Measurements from ENCODE around the gene POC1A. TPM values are rescaled to one million over a fixed set of nuclear protein-coding genes. Genes with fewer than 3 reads are reported as not detected.

Gene POC1A
- total RNA-seq, 1 experiment from 2014 or later: 32.2 TPM

DNA sequence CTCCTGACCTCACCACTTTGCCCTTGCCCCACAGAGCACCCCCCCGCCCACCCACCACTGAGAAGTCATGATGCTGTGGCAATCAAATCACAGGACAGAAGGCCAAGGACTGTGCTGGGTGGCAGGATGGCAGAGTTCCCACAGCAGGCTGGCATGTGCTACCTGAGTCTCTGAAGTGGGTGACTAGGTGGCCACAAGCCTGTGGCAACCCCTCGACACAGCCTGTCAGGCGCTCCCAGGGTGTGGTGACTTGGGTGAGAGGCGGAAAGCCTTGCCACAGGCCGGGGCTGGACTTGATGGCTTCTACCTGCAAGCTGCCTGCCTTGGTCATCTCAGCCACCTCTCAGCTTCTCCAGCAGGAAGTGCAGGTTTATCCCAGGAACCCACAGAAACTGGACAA lies 82.2 kb downstream of the POC1A start:
- no peaks in the 10 kb centered on the region for H3K9me3 ChIP-seq
- TF ChIP-seq, protein P1, sequence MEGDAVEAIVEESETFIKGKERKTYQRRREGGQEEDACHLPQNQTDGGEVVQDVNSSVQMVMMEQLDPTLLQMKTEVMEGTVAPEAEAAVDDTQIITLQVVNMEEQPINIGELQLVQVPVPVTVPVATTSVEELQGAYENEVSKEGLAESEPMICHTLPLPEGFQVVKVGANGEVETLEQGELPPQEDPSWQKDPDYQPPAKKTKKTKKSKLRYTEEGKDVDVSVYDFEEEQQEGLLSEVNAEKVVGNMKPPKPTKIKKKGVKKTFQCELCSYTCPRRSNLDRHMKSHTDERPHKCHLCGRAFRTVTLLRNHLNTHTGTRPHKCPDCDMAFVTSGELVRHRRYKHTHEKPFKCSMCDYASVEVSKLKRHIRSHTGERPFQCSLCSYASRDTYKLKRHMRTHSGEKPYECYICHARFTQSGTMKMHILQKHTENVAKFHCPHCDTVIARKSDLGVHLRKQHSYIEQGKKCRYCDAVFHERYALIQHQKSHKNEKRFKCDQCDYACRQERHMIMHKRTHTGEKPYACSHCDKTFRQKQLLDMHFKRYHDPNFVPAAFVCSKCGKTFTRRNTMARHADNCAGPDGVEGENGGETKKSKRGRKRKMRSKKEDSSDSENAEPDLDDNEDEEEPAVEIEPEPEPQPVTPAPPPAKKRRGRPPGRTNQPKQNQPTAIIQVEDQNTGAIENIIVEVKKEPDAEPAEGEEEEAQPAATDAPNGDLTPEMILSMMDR (IDR thresholded peaks at IDR 0.05; ENCODE audit: insufficient read depth in 1 of 2, low read depth in 1 of 2, low read length in 1 of 2, severe bottlenecking in 1 of 2, unreplicated experiment in 1 of 2): no peak
- intact Hi-C loops (cut with micrococcal nuclease; ENCODE audit: unreplicated experiment): no loop called here
- no peak for DNase-seq
- no peaks in the 10 kb centered on the region for H3K27me3 ChIP-seq (replicated peaks; ENCODE audit: control insufficient read depth, insufficient read depth, low read length)
- no peak overlapping the region for H3K4me3 ChIP-seq (ENCODE audit: low read depth, low read length)
- CTCF ChIA-PET: no interaction called here
- peaks cover 5% of the 10 kb centered on the region for H3K36me3 Mint-ChIP-seq (ENCODE audit: insufficient read depth, unreplicated experiment)
- no peaks in the 10 kb centered on the region for H3K4me1 Mint-ChIP-seq (ENCODE audit: low read depth, unreplicated experiment)
- H3K27me3 Mint-ChIP-seq (ENCODE audit: insufficient read depth, unreplicated experiment): no peaks in the 10 kb centered on the region
- no peak overlapping the region for H3K27ac Mint-ChIP-seq (ENCODE audit: unreplicated experiment)
- H3K4me3 Mint-ChIP-seq (ENCODE audit: unreplicated experiment): no peak overlapping the region
- H3K36me3 ChIP-seq (ENCODE audit: control insufficient read depth, insufficient read depth, low read length): no peaks in the 10 kb centered on the region; the same call in 1 of the 2 replicates
- H3K9me3 Mint-ChIP-seq (ENCODE audit: unreplicated experiment): no peaks in the 10 kb centered on the region
- POLR2A ChIA-PET: no interaction called here
- no TSS peak for BruUV-seq (replicated peaks)
- no peaks in the 10 kb centered on the region for H3K4me1 ChIP-seq

DNA sequence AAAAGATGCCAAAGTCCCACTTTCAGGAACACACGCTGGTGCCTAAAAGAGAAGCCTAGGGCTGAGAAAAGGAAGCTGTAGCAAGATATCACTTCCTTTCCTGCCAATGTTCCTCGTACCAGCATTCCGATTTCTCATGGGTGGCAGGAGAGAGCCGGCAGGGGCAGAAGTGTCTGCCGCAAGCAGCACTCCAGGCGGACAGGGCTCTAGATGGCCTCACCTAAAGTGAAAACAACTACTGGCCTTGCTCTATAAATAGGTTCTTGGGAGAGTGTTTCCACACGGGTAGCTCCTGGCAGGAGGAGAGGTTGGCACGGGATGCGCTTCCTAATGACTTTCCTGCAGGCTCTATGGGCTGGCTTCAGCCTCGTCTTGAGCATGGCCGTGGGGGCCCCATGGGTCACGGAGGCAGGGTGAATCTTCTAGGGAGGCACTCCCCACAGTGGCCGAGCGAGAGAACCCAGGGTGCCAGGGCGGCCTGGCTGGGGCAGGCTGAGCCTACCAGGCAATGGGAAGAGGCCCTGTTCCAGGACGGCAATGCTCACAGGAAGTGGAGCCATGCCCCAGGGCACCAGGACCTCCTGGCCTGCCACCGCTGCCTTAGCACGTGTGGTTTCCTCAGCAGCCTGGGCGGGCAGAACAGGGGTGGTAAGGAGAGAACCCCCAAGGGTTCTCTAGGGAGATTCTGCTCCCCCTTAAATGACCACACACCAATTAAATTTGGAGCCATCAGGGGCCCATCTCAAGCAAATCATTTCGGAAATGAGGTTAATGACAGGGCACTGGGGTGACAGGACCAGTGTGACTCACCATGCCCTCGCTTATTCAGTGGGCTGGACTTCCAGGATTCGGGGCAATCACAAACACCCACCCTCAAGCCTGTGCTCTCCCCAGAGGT lies 83.2 kb downstream of the POC1A start:
- Histone ChIP-seq H3K27me3 (replicated peaks; ENCODE audit: control insufficient read depth, insufficient read depth, low read length) (no peaks in the 10 kb centered on the region), H3K4me3 (ENCODE audit: low read depth, low read length) (no peak overlapping the region), H3K9me3 (no peaks in the 10 kb centered on the region), H3K4me1 (no peaks in the 10 kb centered on the region), H3K36me3 (ENCODE audit: control insufficient read depth, insufficient read depth, low read length) (no peaks in the 10 kb centered on the region; the same call in 1 of the 2 replicates)
- Mint-ChIP-seq H3K4me3 (ENCODE audit: unreplicated experiment) (no peak overlapping the region), H3K4me1 (ENCODE audit: low read depth, unreplicated experiment) (no peaks in the 10 kb centered on the region), H3K27me3 (ENCODE audit: insufficient read depth, unreplicated experiment) (no peaks in the 10 kb centered on the region), H3K36me3 (ENCODE audit: insufficient read depth, unreplicated experiment) (peaks cover 5% of the 10 kb centered on the region), H3K27ac (ENCODE audit: unreplicated experiment) (no peak overlapping the region), H3K9me3 (ENCODE audit: unreplicated experiment) (no peaks in the 10 kb centered on the region)
- CTCF ChIA-PET: no interaction called here
- TF ChIP-seq, protein P1 (IDR thresholded peaks at IDR 0.05; ENCODE audit: insufficient read depth in 1 of 2, low read depth in 1 of 2, low read length in 1 of 2, severe bottlenecking in 1 of 2, unreplicated experiment in 1 of 2): no peak
- intact Hi-C loops (cut with micrococcal nuclease; ENCODE audit: unreplicated experiment): no loop called here
- no TSS peak for BruUV-seq (replicated peaks)
- DNase-seq: no peak
- POLR2A ChIA-PET: no interaction called here

DNA sequence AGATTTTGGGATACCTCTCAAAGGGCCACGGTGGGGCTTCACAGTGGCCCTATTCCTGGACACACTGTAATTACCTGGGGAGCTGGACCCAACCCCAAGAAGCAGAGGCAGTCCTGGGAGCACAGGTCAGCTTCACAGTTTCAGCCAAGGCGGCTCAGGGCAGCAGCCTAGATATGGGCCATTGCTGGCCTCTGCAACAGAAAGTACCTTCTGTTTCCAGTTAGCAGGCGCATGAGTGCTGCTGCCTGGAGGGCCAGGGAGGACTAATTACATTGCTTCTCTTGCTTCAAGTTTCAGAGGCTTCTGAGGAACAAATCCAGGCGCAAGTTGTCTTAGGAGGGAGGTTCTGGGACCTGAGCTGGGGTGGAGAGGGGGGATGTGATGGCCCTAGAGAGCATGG lies 84.4 kb downstream of the POC1A start:
- Histone ChIP-seq H3K27me3 (replicated peaks; ENCODE audit: control insufficient read depth, insufficient read depth, low read length) (no peaks in the 10 kb centered on the region), H3K36me3 (ENCODE audit: control insufficient read depth, insufficient read depth, low read length) (no peaks in the 10 kb centered on the region), H3K9me3 (no peaks in the 10 kb centered on the region), H3K4me1 (no peaks in the 10 kb centered on the region), H3K4me3 (ENCODE audit: low read depth, low read length) (no peak overlapping the region)
- no peak overlapping the region for H3K27ac Mint-ChIP-seq (ENCODE audit: unreplicated experiment)
- peaks cover 5% of the 10 kb centered on the region for H3K36me3 Mint-ChIP-seq (ENCODE audit: insufficient read depth, unreplicated experiment)
- H3K9me3 Mint-ChIP-seq (ENCODE audit: unreplicated experiment): no peaks in the 10 kb centered on the region
- ChIA-PET POLR2A (no interaction called here), CTCF (no interaction called here)
- no peak for DNase-seq
- no peaks in the 10 kb centered on the region for H3K27me3 Mint-ChIP-seq (ENCODE audit: insufficient read depth, unreplicated experiment)
- no TSS peak for BruUV-seq (replicated peaks)
- H3K4me1 Mint-ChIP-seq (ENCODE audit: low read depth, unreplicated experiment): no peaks in the 10 kb centered on the region
- intact Hi-C loops (cut with micrococcal nuclease; ENCODE audit: unreplicated experiment): no loop called here
- TF ChIP-seq, protein P1 (IDR thresholded peaks at IDR 0.05; ENCODE audit: insufficient read depth in 1 of 2, low read depth in 1 of 2, low read length in 1 of 2, severe bottlenecking in 1 of 2, unreplicated experiment in 1 of 2): no peak
- no peak overlapping the region for H3K4me3 Mint-ChIP-seq (ENCODE audit: unreplicated experiment)

Measured in Caco-2 (cell line).